GM23338 (cell line): ENCODE data around the gene CERK.

ENCODE experiments used
- CREB1 ChIP-seq: fragments of 250-450 bp; sonication (Bioruptor Pico); IDR thresholded peaks from 2 replicates; pipeline ENCODE4 v1.5.0; 2020; ENCODE audit warnings: low read depth, mild to moderate bottlenecking, moderate library complexity
- EZH2 ChIP-seq: fragments of 200-600 bp; sonication (generic); IDR thresholded peaks from one replicate; pipeline ENCODE4 v1.8.0; 2017; ENCODE audit warnings: antibody characterized with exemption, mild to moderate bottlenecking, low read depth; ENCODE audit not compliant: unreplicated experiment
- EZH2phosphoT487 ChIP-seq: fragments of 200-600 bp; sonication (generic); IDR thresholded peaks from one replicate; pipeline ENCODE4 v1.8.1; 2018; ENCODE audit warnings: antibody characterized with exemption; ENCODE audit not compliant: unreplicated experiment
- JUNB ChIP-seq: IDR thresholded peaks from one replicate; pipeline ENCODE4 v1.6.1; 2016; ENCODE audit warnings: antibody characterized with exemption; ENCODE audit not compliant: unreplicated experiment
- NANOG ChIP-seq: IDR thresholded peaks from 2 replicates; pipeline ENCODE4 v1.6.1; 2016; ENCODE audit warnings: antibody characterized with exemption, borderline replicate concordance
- POLR2AphosphoS5 ChIP-seq: IDR thresholded peaks from 2 replicates; pipeline ENCODE4 v1.6.1; 2016; ENCODE audit warnings: antibody characterized with exemption, low read depth
- STAT1 ChIP-seq: IDR thresholded peaks from one replicate; pipeline ENCODE4 v1.6.1; 2016; ENCODE audit warnings: antibody characterized with exemption; ENCODE audit not compliant: unreplicated experiment
- ZNF114 ChIP-seq: fragments of 250-450 bp; sonication (Bioruptor Pico); IDR thresholded peaks from 2 replicates; pipeline ENCODE4 v1.5.0; 2020; ENCODE audit warnings: mild to moderate bottlenecking, moderate library complexity
- ZNF331 ChIP-seq: fragments of 250-450 bp; sonication (Bioruptor Pico); IDR thresholded peaks from 2 replicates; pipeline ENCODE4 v1.5.0; 2020; ENCODE audit warnings: low read depth, mild to moderate bottlenecking, moderate library complexity
- TF ChIP-seq, protein P1 (sequence below), 2 experiments: fragments of 200-600 bp in 1 of 2; sonication (generic) in 1 of 2; conservative IDR thresholded peaks; 2 replicates each; pipeline versions ENCODE4 v1.5.1 to v1.6.1; 2016 to 2017; ENCODE audit warnings: antibody characterized with exemption in 2 of 2, low read depth in 2 of 2, mild to moderate bottlenecking in 2 of 2, moderate library complexity in 1 of 2
- TF ChIP-seq, protein P2 (sequence below): IDR thresholded peaks from one replicate; pipeline ENCODE4 v1.6.1; 2018; ENCODE audit warnings: antibody characterized with exemption; ENCODE audit not compliant: unreplicated experiment
- TF ChIP-seq, protein P3 (sequence below): fragments of 250-450 bp; sonication (Bioruptor Pico); IDR thresholded peaks from 2 replicates; pipeline ENCODE4 v1.5.0; 2020; ENCODE audit warnings: mild to moderate bottlenecking, moderate library complexity
- TF ChIP-seq, protein P4 (sequence below): IDR thresholded peaks from 2 replicates; pipeline ENCODE4 v1.6.1; 2016; ENCODE audit warnings: antibody characterized with exemption

DNA sequence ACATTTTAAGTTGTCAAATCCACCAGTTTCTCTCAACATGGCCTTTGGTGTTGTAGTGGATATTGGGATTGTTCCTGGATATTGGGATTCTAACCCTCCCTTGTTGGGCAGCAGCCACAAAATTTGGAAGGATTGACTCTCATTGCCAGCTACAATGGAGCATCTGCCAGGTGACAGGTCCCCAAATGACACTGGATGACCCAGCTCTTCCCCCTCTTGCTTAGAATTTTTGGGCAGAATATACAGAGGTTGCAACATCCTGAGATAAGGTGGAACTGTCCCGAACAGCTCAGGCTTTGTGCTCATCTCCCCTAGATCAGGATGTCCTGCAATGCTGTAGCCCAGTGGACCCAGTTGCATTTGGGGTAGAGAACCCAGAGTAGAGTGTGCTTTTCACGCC is 19.1 kb upstream of the CERK start:
- TF ChIP-seq, protein P1, sequence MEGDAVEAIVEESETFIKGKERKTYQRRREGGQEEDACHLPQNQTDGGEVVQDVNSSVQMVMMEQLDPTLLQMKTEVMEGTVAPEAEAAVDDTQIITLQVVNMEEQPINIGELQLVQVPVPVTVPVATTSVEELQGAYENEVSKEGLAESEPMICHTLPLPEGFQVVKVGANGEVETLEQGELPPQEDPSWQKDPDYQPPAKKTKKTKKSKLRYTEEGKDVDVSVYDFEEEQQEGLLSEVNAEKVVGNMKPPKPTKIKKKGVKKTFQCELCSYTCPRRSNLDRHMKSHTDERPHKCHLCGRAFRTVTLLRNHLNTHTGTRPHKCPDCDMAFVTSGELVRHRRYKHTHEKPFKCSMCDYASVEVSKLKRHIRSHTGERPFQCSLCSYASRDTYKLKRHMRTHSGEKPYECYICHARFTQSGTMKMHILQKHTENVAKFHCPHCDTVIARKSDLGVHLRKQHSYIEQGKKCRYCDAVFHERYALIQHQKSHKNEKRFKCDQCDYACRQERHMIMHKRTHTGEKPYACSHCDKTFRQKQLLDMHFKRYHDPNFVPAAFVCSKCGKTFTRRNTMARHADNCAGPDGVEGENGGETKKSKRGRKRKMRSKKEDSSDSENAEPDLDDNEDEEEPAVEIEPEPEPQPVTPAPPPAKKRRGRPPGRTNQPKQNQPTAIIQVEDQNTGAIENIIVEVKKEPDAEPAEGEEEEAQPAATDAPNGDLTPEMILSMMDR (conservative IDR thresholded peaks at IDR 0.05; ENCODE audit: low read depth in 2 of 2) = no peak
- TF ChIP-seq POLR2AphosphoS5 (no peak), ZNF331 (CRISPR knock-in tag) (no peak), EZH2phosphoT487 (no peak), EZH2 (no peak), CREB1 (no peak), JUNB (no peak), STAT1 (no peak), NANOG (no peak), ZNF114 (no peak)
- TF ChIP-seq, protein P2, sequence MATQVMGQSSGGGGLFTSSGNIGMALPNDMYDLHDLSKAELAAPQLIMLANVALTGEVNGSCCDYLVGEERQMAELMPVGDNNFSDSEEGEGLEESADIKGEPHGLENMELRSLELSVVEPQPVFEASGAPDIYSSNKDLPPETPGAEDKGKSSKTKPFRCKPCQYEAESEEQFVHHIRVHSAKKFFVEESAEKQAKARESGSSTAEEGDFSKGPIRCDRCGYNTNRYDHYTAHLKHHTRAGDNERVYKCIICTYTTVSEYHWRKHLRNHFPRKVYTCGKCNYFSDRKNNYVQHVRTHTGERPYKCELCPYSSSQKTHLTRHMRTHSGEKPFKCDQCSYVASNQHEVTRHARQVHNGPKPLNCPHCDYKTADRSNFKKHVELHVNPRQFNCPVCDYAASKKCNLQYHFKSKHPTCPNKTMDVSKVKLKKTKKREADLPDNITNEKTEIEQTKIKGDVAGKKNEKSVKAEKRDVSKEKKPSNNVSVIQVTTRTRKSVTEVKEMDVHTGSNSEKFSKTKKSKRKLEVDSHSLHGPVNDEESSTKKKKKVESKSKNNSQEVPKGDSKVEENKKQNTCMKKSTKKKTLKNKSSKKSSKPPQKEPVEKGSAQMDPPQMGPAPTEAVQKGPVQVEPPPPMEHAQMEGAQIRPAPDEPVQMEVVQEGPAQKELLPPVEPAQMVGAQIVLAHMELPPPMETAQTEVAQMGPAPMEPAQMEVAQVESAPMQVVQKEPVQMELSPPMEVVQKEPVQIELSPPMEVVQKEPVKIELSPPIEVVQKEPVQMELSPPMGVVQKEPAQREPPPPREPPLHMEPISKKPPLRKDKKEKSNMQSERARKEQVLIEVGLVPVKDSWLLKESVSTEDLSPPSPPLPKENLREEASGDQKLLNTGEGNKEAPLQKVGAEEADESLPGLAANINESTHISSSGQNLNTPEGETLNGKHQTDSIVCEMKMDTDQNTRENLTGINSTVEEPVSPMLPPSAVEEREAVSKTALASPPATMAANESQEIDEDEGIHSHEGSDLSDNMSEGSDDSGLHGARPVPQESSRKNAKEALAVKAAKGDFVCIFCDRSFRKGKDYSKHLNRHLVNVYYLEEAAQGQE = no peak
- TF ChIP-seq, protein P3, sequence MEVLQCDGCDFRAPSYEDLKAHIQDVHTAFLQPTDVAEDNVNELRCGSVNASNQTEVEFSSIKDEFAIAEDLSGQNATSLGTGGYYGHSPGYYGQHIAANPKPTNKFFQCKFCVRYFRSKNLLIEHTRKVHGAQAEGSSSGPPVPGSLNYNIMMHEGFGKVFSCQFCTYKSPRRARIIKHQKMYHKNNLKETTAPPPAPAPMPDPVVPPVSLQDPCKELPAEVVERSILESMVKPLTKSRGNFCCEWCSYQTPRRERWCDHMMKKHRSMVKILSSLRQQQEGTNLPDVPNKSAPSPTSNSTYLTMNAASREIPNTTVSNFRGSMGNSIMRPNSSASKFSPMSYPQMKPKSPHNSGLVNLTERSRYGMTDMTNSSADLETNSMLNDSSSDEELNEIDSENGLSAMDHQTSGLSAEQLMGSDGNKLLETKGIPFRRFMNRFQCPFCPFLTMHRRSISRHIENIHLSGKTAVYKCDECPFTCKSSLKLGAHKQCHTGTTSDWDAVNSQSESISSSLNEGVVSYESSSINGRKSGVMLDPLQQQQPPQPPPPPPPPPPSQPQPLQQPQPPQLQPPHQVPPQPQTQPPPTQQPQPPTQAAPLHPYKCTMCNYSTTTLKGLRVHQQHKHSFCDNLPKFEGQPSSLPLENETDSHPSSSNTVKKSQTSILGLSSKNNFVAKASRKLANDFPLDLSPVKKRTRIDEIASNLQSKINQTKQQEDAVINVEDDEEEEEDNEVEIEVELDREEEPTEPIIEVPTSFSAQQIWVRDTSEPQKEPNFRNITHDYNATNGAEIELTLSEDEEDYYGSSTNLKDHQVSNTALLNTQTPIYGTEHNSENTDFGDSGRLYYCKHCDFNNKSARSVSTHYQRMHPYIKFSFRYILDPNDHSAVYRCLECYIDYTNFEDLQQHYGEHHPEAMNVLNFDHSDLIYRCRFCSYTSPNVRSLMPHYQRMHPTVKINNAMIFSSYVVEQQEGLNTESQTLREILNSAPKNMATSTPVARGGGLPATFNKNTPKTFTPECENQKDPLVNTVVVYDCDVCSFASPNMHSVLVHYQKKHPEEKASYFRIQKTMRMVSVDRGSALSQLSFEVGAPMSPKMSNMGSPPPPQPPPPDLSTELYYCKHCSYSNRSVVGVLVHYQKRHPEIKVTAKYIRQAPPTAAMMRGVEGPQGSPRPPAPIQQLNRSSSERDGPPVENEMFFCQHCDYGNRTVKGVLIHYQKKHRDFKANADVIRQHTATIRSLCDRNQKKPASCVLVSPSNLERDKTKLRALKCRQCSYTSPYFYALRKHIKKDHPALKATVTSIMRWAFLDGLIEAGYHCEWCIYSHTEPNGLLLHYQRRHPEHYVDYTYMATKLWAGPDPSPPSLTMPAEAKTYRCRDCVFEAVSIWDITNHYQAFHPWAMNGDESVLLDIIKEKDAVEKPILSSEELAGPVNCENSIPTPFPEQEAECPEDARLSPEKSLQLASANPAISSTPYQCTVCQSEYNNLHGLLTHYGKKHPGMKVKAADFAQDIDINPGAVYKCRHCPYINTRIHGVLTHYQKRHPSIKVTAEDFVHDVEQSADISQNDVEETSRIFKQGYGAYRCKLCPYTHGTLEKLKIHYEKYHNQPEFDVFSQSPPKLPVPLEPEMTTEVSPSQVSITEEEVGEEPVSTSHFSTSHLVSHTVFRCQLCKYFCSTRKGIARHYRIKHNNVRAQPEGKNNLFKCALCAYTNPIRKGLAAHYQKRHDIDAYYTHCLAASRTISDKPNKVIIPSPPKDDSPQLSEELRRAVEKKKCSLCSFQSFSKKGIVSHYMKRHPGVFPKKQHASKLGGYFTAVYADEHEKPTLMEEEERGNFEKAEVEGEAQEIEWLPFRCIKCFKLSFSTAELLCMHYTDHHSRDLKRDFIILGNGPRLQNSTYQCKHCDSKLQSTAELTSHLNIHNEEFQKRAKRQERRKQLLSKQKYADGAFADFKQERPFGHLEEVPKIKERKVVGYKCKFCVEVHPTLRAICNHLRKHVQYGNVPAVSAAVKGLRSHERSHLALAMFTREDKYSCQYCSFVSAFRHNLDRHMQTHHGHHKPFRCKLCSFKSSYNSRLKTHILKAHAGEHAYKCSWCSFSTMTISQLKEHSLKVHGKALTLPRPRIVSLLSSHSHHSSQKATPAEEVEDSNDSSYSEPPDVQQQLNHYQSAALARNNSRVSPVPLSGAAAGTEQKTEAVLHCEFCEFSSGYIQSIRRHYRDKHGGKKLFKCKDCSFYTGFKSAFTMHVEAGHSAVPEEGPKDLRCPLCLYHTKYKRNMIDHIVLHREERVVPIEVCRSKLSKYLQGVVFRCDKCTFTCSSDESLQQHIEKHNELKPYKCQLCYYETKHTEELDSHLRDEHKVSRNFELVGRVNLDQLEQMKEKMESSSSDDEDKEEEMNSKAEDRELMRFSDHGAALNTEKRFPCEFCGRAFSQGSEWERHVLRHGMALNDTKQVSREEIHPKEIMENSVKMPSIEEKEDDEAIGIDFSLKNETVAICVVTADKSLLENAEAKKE (CRISPR knock-in tag) = no peak
- TF ChIP-seq, protein P4, sequence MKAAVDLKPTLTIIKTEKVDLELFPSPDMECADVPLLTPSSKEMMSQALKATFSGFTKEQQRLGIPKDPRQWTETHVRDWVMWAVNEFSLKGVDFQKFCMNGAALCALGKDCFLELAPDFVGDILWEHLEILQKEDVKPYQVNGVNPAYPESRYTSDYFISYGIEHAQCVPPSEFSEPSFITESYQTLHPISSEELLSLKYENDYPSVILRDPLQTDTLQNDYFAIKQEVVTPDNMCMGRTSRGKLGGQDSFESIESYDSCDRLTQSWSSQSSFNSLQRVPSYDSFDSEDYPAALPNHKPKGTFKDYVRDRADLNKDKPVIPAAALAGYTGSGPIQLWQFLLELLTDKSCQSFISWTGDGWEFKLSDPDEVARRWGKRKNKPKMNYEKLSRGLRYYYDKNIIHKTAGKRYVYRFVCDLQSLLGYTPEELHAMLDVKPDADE = no peak
